ENCODE data around the gene HPGD.
"Not testable (repeated sequence)": the region's sequence is repeated elsewhere in the genome, so short reads cannot be mapped to it uniquely, and the experiment has no call there.

The HPGD gene

DNA sequence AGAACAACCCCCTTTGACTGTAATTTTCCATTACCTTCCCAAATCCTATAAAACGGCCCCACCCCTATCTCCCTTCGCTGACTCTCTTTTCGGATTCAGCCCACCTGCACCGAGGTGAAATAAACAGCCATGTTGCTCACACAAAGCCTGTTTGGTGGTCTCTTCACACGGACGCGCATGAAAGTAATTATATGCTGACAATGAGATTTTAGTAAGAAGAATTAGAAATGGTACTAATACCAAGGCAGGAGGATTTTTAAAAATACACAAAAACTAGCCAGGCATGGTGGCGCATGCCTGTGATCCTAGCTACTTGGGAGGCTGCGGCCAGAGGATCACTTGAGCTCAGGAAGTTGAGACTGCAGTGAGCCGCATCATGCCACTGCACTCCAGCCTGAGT is 33.9 kb downstream of the HPGD start:
- H3K4me3 ChIP-seq (ENCODE audit: low read depth, low read length); DNase-seq (ENCODE audit: low read depth): not testable (repeated sequence)

- no peak overlapping the region for H3K4me3 ChIP-seq (ENCODE audit: low read depth, low read length)
- DNase-seq (ENCODE audit: low read depth), result no peak
These were observed 37.3 kb downstream of the HPGD start for GRCh38 chr4:174485025-174485424.

DNA sequence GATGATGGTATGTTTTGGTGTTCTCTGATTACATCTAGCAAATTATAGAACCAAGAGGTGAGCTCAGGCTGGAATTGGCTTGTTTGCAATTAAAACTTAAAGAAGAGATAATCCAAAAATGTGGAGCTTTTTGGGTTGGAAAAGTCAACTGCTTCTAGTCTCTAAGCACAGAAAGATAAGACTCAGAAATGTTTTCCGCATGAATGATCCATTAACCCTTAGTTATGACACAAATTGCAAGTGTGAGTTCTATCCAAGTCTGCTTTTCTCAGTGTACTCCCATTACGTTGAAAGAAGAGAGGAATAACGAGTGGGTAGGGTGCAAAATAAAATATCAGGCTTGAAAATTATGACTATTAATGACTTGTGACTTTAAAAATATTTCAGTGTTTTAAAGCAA is 38.5 kb downstream of the HPGD start:
- H3K4me3 ChIP-seq (ENCODE audit: low read depth, low read length), result no peak overlapping the region
- no peak for DNase-seq (ENCODE audit: low read depth)

- no peak for DNase-seq (ENCODE audit: low read depth)
- H3K4me3 ChIP-seq (ENCODE audit: low read depth, low read length), result no peak overlapping the region
These were observed 43.1 kb downstream of the HPGD start for GRCh38 chr4:174479140-174479539.

GRCh38 chr4:174475528-174475927 is 46.8 kb downstream of the HPGD start:
- H3K4me3 ChIP-seq (ENCODE audit: low read depth, low read length), result no peak overlapping the region
- DNase-seq (ENCODE audit: low read depth), result no peak

- no peak overlapping the region for H3K4me3 ChIP-seq (ENCODE audit: low read depth, low read length)
- DNase-seq (ENCODE audit: low read depth), result no peak
These were observed 47.7 kb downstream of the HPGD start for GRCh38 chr4:174474457-174475075.

- no peak for DNase-seq (ENCODE audit: low read depth)
- no peak overlapping the region for H3K4me3 ChIP-seq (ENCODE audit: low read depth, low read length)
These were observed 55.2 kb downstream of the HPGD start for GRCh38 chr4:174467107-174467506.

DNA sequence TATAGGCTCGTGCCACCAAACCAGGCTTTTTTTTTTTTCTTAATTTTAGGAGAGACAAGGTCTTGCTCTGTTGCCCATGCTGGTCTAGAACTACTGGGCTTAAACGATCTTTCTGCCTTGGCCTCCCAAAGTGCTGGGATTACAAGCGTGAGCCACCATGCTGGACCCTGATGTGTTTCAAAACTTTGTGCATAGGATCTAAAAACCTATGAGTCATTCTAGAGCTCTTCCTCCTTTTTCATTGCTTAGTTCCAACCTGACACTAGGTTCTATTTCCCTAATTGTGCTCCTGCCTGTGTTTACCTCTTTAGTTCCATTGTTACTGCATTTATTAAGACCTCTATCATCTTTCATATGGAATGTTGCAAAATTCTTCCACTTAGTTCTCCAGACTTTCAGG is 57.3 kb downstream of the HPGD start:
- H3K4me3 ChIP-seq (ENCODE audit: low read depth, low read length), result no peak overlapping the region
- no peak for DNase-seq (ENCODE audit: low read depth)

- no peak overlapping the region for H3K4me3 ChIP-seq (ENCODE audit: low read depth, low read length)
These were observed 60.7 kb downstream of the HPGD start for GRCh38 chr4:174461466-174462106.

DNA sequence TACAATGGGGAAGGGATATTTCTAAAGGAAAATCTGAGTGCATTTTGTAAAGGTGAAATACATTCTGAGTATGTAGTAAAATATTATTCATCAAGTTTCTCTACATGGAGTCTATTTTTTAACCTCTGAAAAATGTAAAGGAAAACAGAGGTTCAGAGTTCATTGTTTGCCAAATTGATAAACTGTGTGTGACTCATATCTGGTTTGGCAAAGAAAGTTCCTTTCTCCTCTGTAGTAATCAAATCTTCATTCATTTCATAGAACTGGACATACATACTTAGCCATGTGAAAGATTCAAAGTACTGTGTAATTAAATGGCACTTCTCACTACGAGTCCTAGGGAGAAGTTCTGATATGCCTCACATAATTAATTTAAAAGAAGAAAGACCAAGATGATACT is 61.6 kb downstream of the HPGD start:
- no peak overlapping the region for H3K4me3 ChIP-seq (ENCODE audit: low read depth, low read length)
- DNase-seq (ENCODE audit: low read depth), result no peak

More at GRCh38 chr4:174461466-174462106, 60.7 kb downstream of the HPGD start:
- no peak for DNase-seq (ENCODE audit: low read depth)

GRCh38 chr4:174457468-174457867 is 64.8 kb downstream of the HPGD start:
- DNase-seq (ENCODE audit: low read depth), result no peak

DNA sequence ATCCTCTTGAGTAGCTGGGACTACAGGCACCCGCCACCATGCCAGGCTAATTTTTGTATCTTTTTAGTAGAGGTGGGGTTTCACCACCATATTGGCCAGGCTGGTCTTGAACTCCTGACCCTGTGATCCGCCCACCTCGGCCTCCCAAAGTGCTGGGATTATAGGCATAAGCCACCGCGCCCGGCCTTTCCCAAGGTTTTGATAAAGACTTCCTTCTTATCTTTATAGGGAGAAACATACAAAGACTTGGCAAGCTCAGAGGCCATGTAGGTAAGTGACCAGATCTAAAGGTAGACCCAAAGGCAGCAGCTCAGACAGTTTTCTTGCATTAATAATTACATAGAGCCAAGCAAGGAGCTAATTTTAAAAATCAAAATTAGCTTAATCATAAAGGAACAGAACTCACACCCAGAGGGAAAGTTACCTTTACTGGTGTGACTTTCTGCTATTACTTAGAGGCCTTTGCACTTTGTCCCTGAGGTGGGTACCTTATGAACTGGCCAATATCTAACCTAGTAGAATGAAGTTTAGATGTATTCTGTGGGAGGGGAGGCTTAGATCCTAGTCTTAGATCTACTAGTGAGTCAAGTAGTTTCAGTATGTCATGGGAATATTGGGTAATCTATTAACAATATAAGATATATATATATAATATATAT is 67.3 kb downstream of the HPGD start:
- no peak overlapping the region for H3K4me3 ChIP-seq (ENCODE audit: low read depth, low read length)
- DNase-seq (ENCODE audit: low read depth), result no peak

More at GRCh38 chr4:174457468-174457867, 64.8 kb downstream of the HPGD start:
- no peak overlapping the region for H3K4me3 ChIP-seq (ENCODE audit: low read depth, low read length)

DNA sequence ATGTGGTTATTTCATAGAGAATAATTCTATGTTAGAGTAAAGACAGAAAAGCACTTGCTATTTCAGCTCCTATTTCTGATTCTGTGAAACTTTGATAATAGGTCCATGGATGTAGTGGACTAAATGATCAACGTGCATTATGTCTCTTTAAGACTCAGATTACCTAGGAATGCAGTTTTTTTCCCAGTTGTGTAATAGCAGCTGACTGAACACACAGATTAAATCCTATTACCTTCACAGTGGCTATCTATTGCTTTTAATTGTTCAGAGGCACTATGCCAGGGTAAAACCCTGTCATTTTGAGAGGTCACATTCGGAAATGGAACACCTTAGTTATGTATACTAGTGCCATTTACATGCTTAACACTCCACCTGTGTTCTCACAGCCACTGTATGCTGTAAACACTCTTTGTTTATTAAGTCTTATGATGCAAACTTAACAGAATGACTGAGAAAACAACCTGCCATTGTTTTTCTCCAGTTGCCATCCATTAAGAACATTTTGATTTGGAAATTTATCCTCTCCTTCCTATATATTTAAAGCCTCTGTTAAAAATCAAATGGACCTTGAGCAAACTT is 70.5 kb downstream of the HPGD start:
- no peak overlapping the region for H3K4me3 ChIP-seq (ENCODE audit: low read depth, low read length)
- DNase-seq (ENCODE audit: low read depth), result no peak

GRCh38 chr4:174450786-174451125 is 71.5 kb downstream of the HPGD start:
- DNase-seq (ENCODE audit: low read depth), result no peak
- no peak overlapping the region for H3K4me3 ChIP-seq (ENCODE audit: low read depth, low read length)

DNA sequence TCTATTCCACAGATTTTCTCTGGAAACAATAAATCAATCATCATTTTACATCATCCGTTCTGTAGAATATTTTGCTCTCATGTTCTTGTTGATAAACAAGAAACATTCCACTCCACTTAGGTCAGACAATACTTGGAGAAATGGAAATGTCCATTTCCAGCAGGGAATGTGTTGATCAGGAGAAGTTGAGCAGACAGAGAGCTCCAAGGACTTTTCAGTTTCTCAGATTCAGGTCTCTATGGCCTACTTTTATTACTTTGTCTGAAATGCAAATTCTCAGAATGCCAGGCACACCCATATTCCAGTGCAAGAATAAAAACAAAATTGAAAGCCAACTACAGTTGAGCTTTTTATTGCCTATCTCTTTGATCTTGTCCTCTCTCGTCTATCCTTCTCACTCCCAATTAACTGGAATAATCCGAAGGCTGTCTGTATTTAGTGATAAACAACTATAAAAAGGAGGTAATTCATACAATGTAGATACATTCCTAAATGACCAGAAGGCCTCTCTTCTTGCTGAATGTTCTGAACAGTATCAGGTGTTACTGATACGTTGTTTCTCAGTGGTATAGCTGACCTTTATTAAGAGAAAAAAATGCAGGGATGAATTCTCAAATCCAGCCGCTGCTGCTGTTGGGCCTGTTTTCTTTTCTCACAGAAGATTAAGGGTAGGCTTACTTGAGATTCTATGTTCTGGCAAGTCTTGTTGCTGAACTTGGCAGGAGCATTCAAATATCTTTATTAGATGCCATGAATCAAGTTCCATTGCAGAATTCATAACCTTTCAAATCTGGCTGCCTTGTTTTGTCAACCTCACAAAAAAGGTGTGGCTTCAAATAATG is 72.1 kb downstream of the HPGD start:
- no peak overlapping the region for H3K4me3 ChIP-seq (ENCODE audit: low read depth, low read length)
- no peak for DNase-seq (ENCODE audit: low read depth)

DNA sequence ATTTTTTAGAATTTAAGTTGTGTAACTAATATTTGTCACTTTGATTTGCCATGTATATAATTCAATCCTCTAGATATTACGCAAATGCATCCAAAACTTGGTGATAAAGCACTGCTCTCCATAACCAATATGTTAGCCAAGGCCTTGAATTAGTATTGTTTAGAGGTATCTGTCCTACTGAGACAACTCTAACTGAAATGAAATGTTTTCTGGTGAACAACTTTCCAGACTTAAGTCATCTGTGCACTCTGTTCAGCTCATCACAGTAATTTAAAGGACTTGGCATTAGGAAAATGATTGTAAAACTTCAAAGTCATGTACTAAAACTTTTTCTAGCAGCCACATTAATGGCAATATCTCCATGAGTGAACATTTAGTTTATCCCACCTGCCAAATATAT is 73.1 kb downstream of the HPGD start:
- DNase-seq (ENCODE audit: low read depth), result no peak
- no peak overlapping the region for H3K4me3 ChIP-seq (ENCODE audit: low read depth, low read length)

DNA sequence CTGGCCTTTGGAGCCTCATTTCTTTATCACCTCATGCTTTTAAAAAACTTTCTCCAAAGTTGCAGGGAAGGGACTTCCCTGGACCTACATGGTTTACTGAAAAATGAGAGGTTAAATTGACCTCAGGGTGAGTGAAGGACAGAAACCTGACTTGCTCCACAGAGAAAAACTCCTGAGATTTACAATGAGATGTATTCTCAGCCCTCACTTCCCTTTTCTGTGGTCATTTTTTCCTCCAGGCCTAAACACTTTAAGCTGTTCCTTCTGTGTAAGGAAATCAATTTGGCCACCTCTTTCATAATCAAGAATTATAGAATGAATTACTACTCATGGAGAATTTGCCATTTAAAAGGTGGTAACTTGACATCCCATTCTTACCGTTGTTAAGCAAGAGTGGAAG is 77.9 kb downstream of the HPGD start:
- no peak for DNase-seq (ENCODE audit: low read depth)
- H3K4me3 ChIP-seq (ENCODE audit: low read depth, low read length), result no peak overlapping the region

All from skeletal muscle cell (primary cell).